Keratinocyte (primary cell): ENCODE data around the gene KIF18B.

ENCODE experiments used
- CTCF ChIP-seq, 3 experiments: IDR thresholded peaks in 1 of 3; conservative IDR thresholded peaks in 1 of 3; optimal IDR thresholded peaks in 1 of 3; 2 replicates in 2 of 3; 3 replicates in 1 of 3; pipeline versions ENCODE3 to v1.5.1; 2011; ENCODE audit warnings: low read length in 3 of 3, mild to moderate bottlenecking in 3 of 3, moderate library complexity in 2 of 3, control low read depth in 1 of 3, inconsistent platforms in 1 of 3; ENCODE audit not compliant: insufficient read depth in 2 of 3; ENCODE audit errors: extremely low read depth in 1 of 3
- EZH2 ChIP-seq: IDR thresholded peaks from one replicate; pipeline ENCODE4 v1.6.1; 2012; ENCODE audit warnings: inconsistent platforms, mild to moderate bottlenecking, low read length, moderate library complexity

DNA sequence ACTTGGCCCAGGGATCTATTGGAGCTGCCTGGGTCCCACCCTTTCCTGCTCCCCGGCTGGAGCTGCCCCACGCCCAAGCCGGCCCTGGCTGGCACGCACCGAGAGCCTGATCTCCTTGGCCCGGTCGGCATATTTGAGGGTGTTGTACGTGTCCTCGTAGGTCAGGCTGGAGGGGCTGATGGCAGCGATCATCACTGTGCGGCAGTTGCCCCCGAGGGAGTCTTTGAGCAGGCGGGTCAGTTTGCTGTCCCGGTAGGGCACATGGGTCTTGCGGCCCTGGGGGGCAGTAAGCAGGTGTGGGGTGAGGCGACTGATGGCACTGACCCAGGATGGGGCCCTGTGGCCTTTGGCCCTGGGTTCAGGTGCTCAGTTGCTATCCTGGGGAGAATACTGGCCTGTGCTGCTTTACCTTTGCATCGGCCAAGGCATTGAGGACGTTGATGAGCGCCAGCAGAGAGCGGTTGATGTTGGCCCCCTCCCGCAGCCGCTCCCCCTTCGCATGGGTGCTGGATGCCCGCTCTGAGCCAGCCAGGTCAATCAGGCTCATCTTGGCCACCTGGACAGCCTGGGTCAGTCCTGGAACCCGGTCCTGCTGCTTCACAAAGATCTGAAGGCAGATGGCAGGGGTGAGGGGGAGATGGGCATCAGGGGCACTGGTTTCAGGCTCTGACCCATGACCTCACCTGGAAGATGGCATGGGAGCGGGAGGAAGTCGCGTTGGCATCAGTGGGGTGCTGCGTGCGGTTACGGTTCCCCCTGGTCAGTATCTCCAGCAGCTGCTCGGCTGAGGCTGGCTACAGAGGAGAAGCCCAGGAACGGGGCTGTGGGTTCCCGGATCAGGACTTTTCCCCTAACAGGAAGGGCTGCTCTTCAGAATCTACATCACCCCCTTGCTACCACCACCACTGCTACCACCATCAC lies 13.5 kb downstream of the KIF18B start:
- TF ChIP-seq CTCF (optimal IDR thresholded peaks at IDR 0.05 in 1 of 3, IDR thresholded peaks at IDR 0.05 in 1 of 3, conservative IDR thresholded peaks at IDR 0.05 in 1 of 3; ENCODE audit: extremely low read depth in 1 of 3, insufficient read depth in 2 of 3, low read length in 3 of 3): no peak
- no peak for TF ChIP-seq EZH2
